Measurements from ENCODE around the gene PACS2. TPM values are rescaled to one million over a fixed set of nuclear protein-coding genes. Genes with fewer than 3 reads are reported as not detected.
"Not testable (repeated sequence)": the region's sequence is repeated elsewhere in the genome, so short reads cannot be mapped to it uniquely, and the experiment has no call there.

PACS2 gene
- total RNA-seq, 1 donor from 2014 or later: 73.0 TPM

DNA sequence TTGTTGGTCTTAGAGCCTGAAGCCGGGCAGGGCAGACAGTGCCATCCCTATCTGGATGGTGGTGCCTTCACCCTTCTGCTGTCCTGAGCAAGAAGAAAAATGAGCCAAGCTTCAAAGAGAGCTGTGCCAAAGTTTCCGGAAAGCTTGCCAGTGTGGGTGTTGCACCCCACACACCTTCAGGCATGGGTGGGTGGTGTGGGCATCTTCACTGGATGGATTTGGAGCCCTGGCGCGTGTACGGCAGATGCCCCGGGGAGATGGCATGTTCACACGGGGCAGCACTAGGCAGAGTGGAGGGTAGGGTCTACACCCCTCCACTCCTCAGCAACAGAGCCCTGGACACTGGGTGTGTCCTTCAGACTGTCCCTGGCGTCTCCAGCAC is 33.0 kb downstream of the PACS2 start:
- no peak for FAIRE-seq
- DNase-seq (ENCODE audit: low spot score in 2 of 2): no peak

DNA sequence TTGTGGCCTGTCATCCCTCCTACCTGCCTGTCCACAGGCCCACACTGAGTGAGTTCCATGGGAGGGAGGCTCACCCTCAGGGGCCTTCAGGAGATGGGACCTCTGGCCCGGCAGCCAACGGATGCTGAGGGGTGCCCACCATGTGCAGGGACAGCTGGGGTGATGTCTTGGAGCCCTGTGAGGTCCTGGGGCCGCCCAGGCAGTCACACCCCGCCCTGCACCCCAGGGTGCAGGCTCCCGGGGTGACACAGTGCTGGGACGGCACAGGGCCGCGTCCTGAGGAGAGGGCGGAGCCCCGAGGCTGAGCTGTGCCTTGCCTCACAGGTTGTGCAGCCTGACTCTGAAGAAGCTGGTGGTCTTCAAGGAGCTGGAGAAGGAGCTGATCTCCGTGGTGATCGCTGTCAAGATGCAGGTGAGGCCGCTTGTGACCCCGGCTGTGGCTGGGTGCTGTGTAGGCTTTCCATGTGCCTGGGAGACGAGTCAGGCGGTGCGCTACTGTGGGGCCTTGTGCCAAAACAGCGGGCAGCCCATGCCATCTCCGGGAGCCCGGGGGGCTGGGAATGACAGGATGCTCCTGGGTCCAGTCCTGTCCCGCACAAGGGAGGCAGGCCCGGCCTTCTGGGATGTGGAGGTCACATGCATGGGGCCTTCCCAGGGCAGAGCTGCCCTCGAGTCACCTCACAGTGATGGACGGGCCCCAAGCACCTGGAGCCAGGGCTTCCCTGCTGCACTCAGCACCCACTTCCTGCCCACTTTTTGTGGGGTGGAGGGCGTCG is 33.8 kb downstream of the PACS2 start:
- DNase-seq (ENCODE audit: low spot score in 2 of 2) (no peak), FAIRE-seq (no peak)

DNA sequence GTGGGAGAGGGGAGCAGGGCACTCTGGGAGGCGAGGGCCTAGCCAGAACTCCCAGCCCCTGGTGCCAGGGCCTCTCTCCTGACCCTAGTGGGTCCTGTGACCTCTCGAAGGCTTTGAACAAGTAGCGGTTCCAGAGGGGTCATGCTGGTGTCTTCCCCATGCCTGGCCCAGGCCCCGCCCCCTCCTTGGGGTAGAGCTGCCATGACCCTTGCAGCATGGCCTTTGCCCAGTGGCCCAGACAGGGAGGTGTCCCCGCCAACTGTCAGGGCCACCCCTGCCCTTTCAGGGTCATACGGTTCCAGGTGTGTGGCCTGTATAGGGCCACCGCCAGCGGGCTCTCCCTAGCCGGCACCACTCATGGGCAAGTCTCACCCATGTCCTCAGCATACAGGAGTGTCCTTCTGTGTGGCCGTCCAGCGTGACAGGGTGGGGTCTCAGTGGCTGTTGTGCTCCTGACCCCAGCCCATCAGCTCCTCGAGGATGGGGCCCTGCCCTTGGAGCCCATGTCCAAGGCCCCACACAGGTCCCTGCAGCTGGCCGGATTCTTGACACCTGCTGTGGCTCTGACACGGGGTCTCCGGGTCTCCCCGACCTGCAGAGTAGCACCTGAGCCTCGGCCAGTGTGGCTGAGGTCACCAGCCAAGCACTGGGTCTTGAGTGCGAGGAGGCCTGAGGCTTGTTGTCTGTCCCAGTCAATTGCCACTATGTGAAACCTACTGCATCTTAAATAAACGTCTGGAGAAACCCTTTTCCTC is 34.6 kb downstream of the PACS2 start:
- DNase-seq (ENCODE audit: low spot score in 2 of 2): no peak
- FAIRE-seq: no peak

DNA sequence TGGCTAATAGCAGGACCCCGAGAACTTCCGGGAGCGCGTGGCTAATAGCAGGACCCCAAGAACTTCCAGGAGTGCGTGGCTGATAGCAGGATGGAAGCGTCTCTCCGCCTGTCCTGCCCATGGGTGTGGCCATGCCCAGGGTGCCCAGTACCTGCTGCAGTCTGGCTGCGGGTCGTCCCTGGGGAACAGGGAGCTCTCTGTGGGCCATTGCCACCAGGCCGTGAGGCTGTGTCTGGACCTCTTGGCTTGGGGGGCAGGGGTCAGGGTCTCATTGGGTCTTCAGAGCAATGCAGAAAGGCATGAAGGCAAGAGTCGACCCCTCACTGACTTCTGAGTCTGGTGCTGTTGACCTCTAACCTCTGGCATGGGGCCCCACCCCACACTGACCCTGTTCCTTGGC is 35.4 kb downstream of the PACS2 start:
- FAIRE-seq (no peak), DNase-seq (ENCODE audit: low spot score in 2 of 2) (no peak)

DNA sequence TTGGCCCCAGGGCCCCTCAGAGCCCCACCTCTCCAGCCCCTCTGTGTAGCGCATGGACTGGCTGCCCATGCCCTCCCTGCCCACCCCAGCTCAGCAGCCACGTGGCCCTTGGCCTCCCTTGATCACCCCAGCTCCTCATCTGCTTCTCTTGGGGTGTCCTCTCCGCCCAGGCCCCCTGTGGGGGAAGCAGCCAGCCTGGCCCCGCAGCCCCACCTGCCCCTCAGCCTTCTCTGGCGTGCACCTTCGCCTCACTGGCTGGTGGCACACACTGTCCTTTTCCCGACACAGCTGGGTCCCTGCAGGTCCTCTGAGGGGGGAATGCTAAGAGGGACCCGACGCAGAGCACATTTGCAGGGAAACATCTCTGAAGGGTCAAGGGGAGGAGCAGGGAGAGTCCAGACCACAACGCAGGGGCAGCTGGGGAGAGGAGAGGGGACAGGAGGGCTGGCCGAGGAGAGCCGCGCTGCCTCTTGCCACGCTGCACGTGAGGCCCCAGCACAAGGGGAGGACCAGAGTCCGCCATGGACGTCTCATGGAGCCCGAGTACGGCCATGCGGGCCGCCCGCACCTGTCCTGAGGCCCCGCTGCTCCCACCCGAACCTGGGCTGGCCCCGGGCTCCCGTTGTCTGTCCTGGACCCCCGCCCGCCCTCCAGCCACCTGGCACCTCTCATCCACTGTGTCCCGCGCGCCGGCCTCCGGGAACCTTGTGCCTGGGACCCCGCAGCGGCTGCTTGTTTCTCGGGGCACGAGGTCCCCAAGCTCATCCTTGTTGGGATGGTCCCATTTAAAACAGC is 36.1 kb downstream of the PACS2 start:
- FAIRE-seq: no peak
- no peak for DNase-seq (ENCODE audit: low spot score in 2 of 2)

DNA sequence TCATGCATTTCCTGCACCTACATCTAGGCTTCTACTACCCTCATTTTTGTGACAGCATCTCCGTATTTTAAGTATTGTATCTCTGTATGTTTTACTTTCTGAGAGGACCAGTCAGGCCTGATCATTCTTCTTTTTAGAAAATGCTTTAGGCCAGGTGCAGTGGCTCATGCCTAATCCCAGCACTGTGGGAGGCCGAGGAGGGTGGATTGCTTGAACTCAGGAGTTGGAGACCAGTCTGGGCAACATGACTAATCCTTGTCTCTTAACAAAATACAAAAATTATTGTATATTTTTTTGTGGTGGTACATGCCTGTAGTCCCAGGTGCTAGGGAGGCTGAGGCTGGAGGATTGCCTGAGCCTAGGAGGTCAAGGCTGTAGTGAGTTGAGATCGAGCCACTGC is 36.9 kb downstream of the PACS2 start:
- DNase-seq (ENCODE audit: low spot score in 2 of 2): no peak

DNA sequence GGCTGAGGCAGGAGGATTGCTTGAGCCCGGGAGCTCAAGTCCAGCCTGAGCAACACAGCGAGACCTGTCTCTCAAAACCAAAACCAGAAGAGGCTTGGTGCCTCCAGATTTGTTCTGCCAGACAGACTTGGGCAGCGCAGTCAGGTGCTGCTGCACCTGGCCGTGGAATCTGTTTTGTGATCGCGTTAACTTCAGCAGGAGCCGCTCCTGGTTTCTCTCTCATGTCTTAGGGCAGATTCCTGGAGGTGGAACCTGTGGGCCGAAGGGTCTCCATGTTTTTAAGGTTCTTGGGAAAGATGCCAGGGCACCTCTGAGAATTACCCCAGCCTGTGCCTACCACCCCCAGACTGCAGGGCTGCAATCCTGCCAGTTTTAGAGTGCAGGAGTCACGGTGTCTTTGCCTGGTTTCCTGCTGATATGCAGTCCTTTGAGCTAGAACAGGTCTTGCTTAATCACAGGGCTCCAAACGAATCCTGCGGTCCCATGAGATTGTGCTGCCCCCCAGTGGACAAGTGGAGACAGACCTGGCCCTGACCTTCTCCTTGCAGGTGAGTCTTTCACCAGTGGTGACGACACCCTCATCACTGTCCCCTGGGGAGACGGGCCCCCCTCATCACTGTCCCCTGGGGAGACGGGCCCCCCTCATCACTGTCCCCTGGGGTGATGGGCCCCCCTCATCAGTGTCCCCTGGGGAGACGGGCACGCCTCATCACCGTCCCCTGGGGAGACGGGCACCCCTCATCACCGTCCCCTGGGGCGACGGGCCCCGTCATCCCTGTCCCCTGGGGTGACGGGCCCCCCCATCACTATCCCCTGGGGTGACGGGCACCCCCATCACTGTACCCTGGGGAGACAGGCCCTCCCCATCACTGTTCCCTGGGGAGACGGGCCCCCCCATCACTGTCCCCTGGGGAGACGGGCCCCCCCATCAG is 37.6 kb downstream of the PACS2 start:
- DNase-seq (ENCODE audit: low spot score in 2 of 2): peak; percentile 88 to 94
- no peak for FAIRE-seq

More for the DNA sequence above, 36.9 kb downstream of the PACS2 start:
- FAIRE-seq: no peak

DNA sequence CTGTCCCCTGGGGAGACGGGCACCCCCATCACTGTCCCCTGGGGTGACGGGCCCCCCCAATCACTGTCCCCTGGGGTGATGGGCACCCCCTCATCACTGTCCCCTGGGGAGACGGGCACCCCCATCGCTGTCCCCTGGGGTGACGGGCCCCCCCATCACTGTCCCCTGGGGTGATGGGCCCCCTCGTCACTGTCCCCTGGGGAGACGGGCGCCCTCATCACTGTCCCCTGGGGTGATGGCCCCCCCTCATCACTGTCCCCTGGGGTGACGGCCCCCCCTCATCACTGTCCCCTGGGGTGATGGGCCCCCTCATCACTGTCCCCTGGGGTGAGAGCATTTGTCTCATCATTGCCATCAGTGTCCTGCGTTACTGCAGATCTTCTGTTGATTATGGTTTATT is 38.6 kb downstream of the PACS2 start:
- DNase-seq (ENCODE audit: low spot score in 2 of 2): no peak
- FAIRE-seq: no peak

DNA sequence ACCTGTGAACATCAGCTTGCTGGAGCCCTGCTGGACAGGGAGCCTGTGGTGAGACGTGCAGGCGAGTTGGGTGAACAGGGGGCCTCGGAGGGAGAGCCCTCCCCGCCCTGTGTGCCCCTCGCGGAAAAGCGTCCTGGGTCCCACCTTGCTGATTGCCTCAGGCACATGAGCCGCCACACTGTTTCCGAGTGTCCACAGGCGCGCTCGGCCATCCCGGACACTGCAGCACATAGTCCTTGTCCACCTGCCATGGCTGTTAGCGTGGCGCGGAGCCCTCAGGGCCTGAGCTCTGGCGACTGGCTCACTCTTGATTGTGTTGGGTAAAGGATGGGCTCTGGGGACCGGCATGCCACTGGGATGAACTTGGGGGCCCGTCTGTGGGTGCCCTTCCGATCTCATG is 40.0 kb downstream of the PACS2 start:
- FAIRE-seq (no peak), DNase-seq (ENCODE audit: low spot score in 2 of 2) (no peak)

DNA sequence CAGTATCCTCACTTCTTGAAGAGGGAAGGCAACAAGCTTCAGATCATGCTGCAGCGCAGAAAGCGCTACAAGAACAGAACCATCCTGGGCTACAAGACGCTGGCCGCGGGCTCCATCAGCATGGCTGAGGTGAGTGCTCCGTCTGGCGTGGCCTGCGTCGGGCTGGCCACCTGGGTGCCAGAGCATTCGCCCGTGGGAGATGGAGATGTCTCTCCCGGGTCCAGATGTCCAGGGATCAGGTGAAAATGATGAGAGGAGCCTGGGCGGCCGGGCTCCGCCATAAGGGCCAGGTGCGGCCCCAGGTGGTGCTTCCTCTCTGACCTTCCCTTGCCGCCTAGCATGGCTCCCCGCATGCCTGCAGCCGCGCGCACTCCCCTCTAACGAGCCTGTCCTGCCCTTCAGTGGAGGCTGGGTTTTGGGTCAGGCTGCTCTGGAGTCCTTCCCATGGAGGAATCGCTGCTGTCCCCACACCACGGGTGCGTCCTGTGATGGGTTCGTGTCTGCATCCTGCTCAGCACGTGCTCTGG is 40.6 kb downstream of the PACS2 start:
- DNase-seq (ENCODE audit: low spot score in 2 of 2): no peak
- FAIRE-seq: no peak

DNA sequence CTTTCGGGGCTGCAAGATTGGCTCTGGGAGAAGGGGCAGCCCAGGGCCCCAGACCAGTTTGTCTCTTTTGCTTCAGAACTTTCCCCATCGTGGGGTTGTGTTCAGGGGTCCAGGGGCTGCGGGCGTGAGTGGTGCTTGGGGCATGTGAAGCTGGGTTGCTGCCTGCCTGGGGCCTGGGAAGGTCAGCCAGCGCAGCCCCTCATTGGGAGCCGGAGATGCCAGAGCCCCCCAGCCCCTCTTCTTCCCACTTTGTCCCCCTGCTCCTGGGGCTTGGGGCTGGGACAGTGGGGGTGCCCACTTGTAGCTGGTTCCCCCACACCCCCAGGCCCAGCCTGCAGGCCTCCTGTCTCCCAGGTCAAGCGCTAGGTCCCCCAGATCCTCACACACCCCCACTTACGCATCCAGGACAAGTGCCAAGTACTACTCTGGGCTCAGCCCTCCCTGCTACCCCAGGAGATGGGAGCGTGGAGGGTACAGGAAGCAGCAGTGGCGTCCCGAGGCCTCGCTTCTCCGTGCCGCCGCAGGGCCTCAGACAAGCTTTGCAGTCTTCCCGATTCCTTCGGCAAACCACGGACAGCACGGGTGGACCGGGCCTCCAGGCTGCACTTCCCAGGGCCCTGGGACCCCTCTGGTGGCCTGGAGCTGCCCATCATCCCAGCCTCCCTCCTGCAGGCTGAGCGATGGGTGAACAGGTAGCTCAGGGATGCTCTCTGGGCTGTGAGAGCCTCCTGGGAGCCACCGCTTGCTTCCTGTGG is 41.5 kb downstream of the PACS2 start:
- DNase-seq (ENCODE audit: low spot score in 2 of 2) (no peak), FAIRE-seq (no peak)

DNA sequence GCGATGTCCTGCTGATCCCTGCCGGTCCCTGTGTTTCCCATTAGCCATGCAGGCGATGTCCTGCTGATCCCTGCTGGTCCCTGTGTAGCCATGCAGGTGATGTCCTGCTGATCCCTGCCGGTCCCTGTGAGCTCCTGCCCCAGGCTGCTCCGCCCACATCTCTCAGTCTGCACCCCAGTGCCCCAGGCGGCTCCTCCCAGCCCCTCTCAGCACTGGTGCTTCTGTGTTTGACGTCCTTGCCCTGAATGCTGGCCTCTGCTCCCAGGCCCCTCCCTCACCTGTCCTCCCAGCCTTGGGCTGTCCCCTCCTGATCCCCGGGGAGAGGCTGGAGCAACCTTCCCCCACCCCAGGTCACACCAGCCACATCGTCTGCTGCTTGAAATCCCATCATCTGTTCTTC is 42.4 kb downstream of the PACS2 start:
- DNase-seq (ENCODE audit: low spot score in 2 of 2): no peak
- FAIRE-seq: no peak

DNA sequence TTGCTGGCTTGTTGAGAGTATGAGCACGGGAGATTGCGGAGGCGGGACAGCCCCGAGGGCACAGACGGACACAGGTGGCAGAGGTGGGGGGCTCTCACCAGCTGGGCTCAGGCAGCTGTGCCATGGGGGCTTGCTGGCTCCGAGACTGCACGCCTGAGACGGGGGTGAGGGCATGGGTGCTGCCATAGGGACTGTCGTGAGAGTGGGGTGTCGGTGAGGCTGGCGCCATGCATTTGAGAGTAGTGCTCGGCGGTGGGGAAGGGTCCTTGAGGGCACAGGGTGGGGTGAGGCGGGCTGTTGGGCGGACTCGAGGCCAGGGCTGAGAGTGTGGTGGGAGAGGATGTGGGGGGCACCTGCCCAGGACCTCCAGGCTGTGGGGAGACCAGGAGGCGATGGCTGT is 43.1 kb downstream of the PACS2 start:
- no peak for DNase-seq (ENCODE audit: low spot score in 2 of 2)
- no peak for FAIRE-seq

DNA sequence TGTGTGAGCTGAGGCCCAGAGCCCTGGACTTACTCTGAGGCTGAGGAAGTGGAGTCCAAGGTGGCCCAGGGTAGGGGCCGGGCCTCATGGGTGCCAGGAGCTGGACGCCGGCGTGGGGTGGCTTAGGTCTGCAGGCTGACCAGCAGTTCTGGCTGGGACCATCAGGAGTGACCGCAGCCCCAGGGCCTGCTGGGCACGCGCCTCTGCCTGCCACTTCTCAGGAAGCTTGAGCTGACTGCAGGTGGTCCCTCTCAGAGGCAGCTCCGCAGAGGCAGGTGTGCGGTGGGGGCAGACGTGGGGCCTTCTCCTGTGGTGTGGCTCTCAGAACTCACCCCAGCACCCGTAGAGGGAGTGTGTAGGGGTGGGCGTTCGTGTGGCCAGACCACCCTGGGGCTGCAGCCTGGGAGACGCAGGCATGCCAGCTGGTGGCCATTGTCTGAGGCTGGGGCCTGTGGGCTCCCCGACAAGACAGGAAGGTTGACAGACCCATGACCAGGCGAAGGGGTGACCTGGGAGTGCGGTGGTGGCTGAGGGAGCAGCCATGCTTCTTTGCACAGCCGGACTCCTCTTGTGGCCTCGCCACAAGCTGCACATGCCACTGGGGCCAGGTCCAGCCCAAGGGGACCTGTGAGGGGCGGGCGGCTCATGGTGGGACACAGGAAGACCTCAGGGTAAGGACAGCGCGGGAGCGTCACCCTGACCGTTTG is 43.7 kb downstream of the PACS2 start:
- no peak for DNase-seq (ENCODE audit: low spot score in 2 of 2)
- no peak for FAIRE-seq

DNA sequence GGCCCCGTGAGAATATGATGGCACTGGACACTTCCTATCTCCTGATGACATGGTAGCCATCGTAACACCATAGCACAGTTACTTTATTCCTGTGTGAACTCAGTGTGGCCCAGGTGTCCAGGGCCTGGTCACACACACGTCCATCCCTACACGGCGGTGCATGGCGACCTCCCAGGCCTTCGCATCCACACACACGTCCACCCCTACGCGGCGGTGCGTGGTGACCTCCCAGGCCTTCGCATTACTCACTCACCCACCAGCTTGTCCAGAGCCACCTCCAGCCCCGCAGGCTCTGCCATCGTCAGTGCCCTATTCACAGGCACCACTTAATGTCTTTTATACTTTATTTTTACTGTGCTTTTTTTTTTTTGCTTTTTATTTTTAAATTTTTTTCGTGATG is 44.4 kb downstream of the PACS2 start:
- DNase-seq (ENCODE audit: low spot score in 2 of 2) (no peak), FAIRE-seq (no peak)

DNA sequence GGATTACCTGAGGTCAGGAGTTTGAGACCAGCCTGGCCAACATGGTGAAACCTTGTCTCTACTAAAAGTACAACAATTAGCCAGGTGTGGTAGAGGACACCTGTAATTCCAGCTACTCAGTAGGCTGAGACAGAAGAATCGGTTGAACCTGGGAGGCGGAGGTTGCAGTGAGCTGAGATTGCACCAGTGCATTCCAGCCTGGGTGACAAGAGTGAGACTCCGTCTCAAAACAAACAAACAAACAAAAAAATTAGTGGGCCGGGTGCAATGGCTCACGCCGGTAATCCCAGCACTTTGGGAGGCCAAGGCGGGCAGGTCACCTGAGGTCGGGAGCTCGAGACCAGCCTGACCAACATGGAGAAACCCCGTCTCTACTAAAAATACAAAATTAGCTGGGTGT is 46.9 kb downstream of the PACS2 start:
- FAIRE-seq; DNase-seq (ENCODE audit: low spot score in 2 of 2): not testable (repeated sequence)

DNA sequence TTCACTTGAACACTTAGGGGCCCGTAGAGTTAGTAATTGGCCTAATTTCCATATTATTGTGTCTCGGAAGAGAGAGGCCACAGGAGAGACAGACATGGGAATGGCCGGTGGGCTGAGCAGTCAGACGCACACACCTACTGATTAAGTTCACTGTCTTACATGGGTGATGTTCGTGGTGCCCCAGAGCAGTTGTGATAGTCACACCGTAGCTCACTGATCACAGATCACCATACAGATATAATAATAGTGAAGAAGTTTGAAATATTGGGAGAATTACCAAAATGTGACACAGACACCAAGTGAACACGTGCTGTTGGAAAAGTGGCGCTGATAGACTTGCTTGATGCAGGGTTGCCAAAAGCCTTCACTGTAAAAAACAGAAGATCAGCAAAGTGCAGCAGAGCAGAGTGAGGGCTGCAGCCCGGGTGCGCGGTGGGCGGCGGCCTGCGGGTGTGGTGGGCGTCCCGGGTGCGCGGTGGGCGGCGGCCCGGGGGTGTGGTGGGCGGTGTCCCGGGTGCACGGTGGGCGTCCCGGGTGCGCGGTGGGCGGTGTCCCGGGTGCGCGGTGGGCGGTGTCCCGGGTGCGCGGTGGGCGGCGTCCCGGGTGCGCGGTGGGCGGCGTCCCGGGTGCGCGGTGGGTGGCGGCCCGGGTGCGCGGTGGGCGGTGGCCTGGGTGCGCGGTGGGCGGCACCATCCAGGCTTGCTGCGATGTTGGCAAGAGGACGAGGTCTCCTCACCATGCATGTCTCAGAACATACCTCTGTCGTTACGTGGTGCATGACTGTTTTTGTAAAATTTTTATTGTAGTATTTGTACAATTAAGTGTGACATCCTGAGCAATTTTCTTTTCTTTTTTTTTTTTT is 49.5 kb downstream of the PACS2 start:
- DNase-seq (ENCODE audit: low spot score in 2 of 2) (peak in 1 of 2 donors; percentile 49), FAIRE-seq (no peak)

DNA sequence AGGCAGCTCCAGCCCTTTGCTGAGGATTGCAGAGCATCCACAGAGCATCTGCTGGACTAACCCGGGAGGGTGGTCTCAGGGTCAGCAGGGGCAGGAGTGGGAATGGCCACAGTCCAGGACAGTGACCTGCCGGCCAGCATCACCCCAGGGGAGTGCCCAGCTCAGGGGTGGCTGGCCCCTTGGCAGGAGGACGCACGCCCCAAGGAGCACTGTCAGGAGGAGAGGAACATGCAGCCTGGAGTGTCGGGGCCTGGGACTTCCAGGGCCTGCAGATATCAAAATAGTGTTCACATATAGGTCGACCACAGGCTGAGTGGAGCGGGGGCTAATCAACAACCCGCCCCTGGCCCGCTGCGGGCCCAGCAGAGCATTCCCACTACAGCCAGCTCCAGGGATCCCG is 50.6 kb downstream of the PACS2 start:
- DNase-seq (ENCODE audit: low spot score in 2 of 2) (no peak), FAIRE-seq (no peak)
